Liver (tissue), 9 donors: Measurements from ENCODE around the gene RAB4A. TPM values are rescaled to one million over a fixed set of nuclear protein-coding genes. Genes with fewer than 3 reads are reported as not detected.

ENCODE experiments used
- DNase-seq: peaks from one replicate; pipeline ENCODE4 v3.0.0-alpha.2; 2017; ENCODE audit warnings: low spot score
- H3K27ac ChIP-seq, 2 donors: one replicate each; pipeline ENCODE4 v1.7.0; 2013; ENCODE audit warnings: inconsistent platforms in 2 of 2, low read length in 2 of 2, control low read depth in 1 of 2, low read depth in 1 of 2, mild to moderate bottlenecking in 1 of 2
- H3K27me3 ChIP-seq, 4 donors: one replicate each; pipeline versions ENCODE4 v1.6.1 to v1.7.0; 2013; ENCODE audit warnings: low read length in 3 of 4, inconsistent platforms in 1 of 4, mild to moderate bottlenecking in 1 of 4, moderate library complexity in 1 of 4; ENCODE audit not compliant: control insufficient read depth in 4 of 4, insufficient read depth in 4 of 4
- H3K36me3 ChIP-seq, 4 donors: one replicate each; pipeline versions ENCODE4 v1.6.1 to v1.7.0; 2013; ENCODE audit warnings: low read length in 3 of 4, mild to moderate bottlenecking in 3 of 4, low read depth in 1 of 4, moderate library complexity in 1 of 4; ENCODE audit not compliant: control insufficient read depth in 4 of 4, insufficient read depth in 3 of 4
- H3K4me1 ChIP-seq, 4 donors: one replicate each; pipeline versions ENCODE4 v1.6.1 to v1.7.0; 2013; ENCODE audit warnings: low read length in 3 of 4, mild to moderate bottlenecking in 3 of 4, moderate library complexity in 1 of 4; ENCODE audit not compliant: control insufficient read depth in 4 of 4, insufficient read depth in 4 of 4
- H3K4me3 ChIP-seq, 3 donors: one replicate each; pipeline versions ENCODE4 v1.6.1 to v1.7.0; 2013; ENCODE audit warnings: low read length in 3 of 3, control low read depth in 1 of 3, low read depth in 1 of 3, mild to moderate bottlenecking in 1 of 3
- H3K9ac ChIP-seq, 2 donors: one replicate each; pipeline ENCODE4 v1.7.0; 2013; ENCODE audit warnings: low read length in 2 of 2, mild to moderate bottlenecking in 2 of 2, moderate library complexity in 2 of 2, control low read depth in 1 of 2, low read depth in 1 of 2
- H3K9me3 ChIP-seq, 4 donors: one replicate each; pipeline versions ENCODE4 v1.6.1 to v1.7.0; 2013; ENCODE audit warnings: low read length in 3 of 4; ENCODE audit not compliant: control insufficient read depth in 4 of 4
- ATF3 ChIP-seq: IDR thresholded peaks from 2 replicates; pipeline ENCODE4 v1.6.1; 2016; ENCODE audit warnings: antibody characterized with exemption
- CTCF ChIP-seq: fragments of 150-350 bp; IDR thresholded peaks from 2 replicates; pipeline ENCODE4 v1.5.1; 2017; ENCODE audit warnings: improper control_type of control experiment, low read depth, low read length; ENCODE audit not compliant: missing input control
- EGR1 ChIP-seq, 2 donors: IDR thresholded peaks; 2 replicates each; pipeline ENCODE4 v1.6.1; 2016 to 2018; ENCODE audit warnings: antibody characterized with exemption in 2 of 2, low read depth in 2 of 2
- FOXA1 ChIP-seq: IDR thresholded peaks from 2 replicates; pipeline ENCODE4 v1.6.1; 2016; ENCODE audit warnings: antibody characterized with exemption
- FOXA2 ChIP-seq: IDR thresholded peaks from 2 replicates; pipeline ENCODE4 v1.6.1; 2016; ENCODE audit warnings: antibody characterized with exemption
- GABPA ChIP-seq, 2 donors: IDR thresholded peaks in 1 of 2; conservative IDR thresholded peaks in 1 of 2; 2 replicates each; pipeline ENCODE4 v1.6.1; 2016; ENCODE audit warnings: antibody characterized with exemption in 2 of 2, mild to moderate bottlenecking in 1 of 2, moderate library complexity in 1 of 2
- HNF4A ChIP-seq, 2 donors: conservative IDR thresholded peaks; 2 replicates each; pipeline ENCODE4 v1.6.1; 2016; ENCODE audit warnings: antibody characterized with exemption in 2 of 2, mild to moderate bottlenecking in 2 of 2
- HNF4G ChIP-seq: IDR thresholded peaks from 2 replicates; pipeline ENCODE4 v1.6.1; 2016; ENCODE audit warnings: antibody characterized with exemption
- JUND ChIP-seq, 2 donors: IDR thresholded peaks; 2 replicates each; pipeline ENCODE4 v1.6.1; 2016; ENCODE audit warnings: antibody characterized with exemption in 2 of 2
- MAX ChIP-seq: IDR thresholded peaks from 2 replicates; pipeline ENCODE4 v1.6.1; 2016; ENCODE audit warnings: antibody characterized with exemption
- NR2F2 ChIP-seq: IDR thresholded peaks from 2 replicates; pipeline ENCODE4 v1.6.1; 2016; ENCODE audit warnings: antibody characterized with exemption
- RAD21 ChIP-seq, 2 donors: IDR thresholded peaks; 2 replicates each; pipeline ENCODE4 v1.6.1; 2016; ENCODE audit warnings: antibody characterized with exemption in 2 of 2, mild to moderate bottlenecking in 2 of 2
- REST ChIP-seq: IDR thresholded peaks from 2 replicates; pipeline ENCODE4 v1.6.1; 2016; ENCODE audit warnings: antibody characterized with exemption, mild to moderate bottlenecking
- RXRA ChIP-seq, 2 donors: IDR thresholded peaks; 2 replicates each; pipeline ENCODE4 v1.6.1; 2017 to 2018; ENCODE audit warnings: antibody characterized with exemption in 2 of 2, mild to moderate bottlenecking in 1 of 2
- SP1 ChIP-seq: IDR thresholded peaks from 2 replicates; pipeline ENCODE4 v1.6.1; 2018; ENCODE audit warnings: antibody characterized with exemption, mild to moderate bottlenecking
- TAF1 ChIP-seq: conservative IDR thresholded peaks from 2 replicates; pipeline ENCODE4 v1.6.1; 2016; ENCODE audit warnings: antibody characterized with exemption, mild to moderate bottlenecking
- YY1 ChIP-seq: IDR thresholded peaks from 2 replicates; pipeline ENCODE4 v1.6.1; 2016; ENCODE audit warnings: antibody characterized with exemption, mild to moderate bottlenecking
- ZBTB33 ChIP-seq: IDR thresholded peaks from 2 replicates; pipeline ENCODE4 v1.6.1; 2016; ENCODE audit warnings: antibody characterized with exemption
- polyA plus RNA-seq, 2 donors: library from polyadenylated mRNA; stranded (reverse) in 1 of 2; unstranded in 1 of 2; fragments of 200-250 nt in 1 of 2; fragments of >200 nt in 1 of 2; fragmentation: Nextera tagmentation in 1 of 2; extraction: Ambion mirVana in 1 of 2; gene quantifications; one replicate each; pipeline versions ENCODE4 v1.2.1 to v1.2.3, GENCODE V29; 2013 to 2015
- total RNA-seq, 2 donors: library from RNA; depleted of rRNA; stranded (reverse); fragments of >200 nt; gene quantifications; one replicate each; pipeline ENCODE4 v1.2.3, GENCODE V29; 2014
- donor health status: healthy.
- donor health status: healthy.
- donor health status: healthy.
- donor health status: healthy.
- donor health status: healthy.

Gene RAB4A
- total and polyA plus RNA-seq, 4 donors, result 16.5 to 51.9 (median 29.5) TPM

- no peak for DNase-seq
- no peaks in the 10 kb centered on the region for H3K27me3 ChIP-seq
- H3K9ac ChIP-seq, result no peak overlapping the region
- H3K36me3 ChIP-seq, result peaks cover 7 to 26% (median 23%) of the 10 kb centered on the region in 4 donors
- peak; percentile 14 to 52 for TF ChIP-seq JUND (IDR thresholded peaks at IDR 0.05)
- peak; percentile 38 for TF ChIP-seq TAF1
- TF ChIP-seq REST, result peak; percentile 49
- TF ChIP-seq FOXA2, result peak; percentile 60
- no peak for TF ChIP-seq ZBTB33
- no peak for TF ChIP-seq FOXA1
- no peak for TF ChIP-seq CTCF
- no peak for TF ChIP-seq ATF3
- TF ChIP-seq GABPA (IDR thresholded peaks at IDR 0.05 in 1 of 2, conservative IDR thresholded peaks at IDR 0.05 in 1 of 2), result no peak
- TF ChIP-seq YY1, result peak; percentile 95
- TF ChIP-seq RAD21 (IDR thresholded peaks at IDR 0.05), result peak; percentile 25 to 36
- peak in 1 of 2 donors; percentile 61 for TF ChIP-seq HNF4A (conservative IDR thresholded peaks at IDR 0.05)
- TF ChIP-seq NR2F2, result no peak
- TF ChIP-seq EGR1 (IDR thresholded peaks at IDR 0.05; ENCODE audit: low read depth in 2 of 2), result no peak
- no peak for TF ChIP-seq HNF4G
- TF ChIP-seq MAX, result peak; percentile 53
- TF ChIP-seq RXRA (IDR thresholded peaks at IDR 0.05), result peak; percentile 39 to 58
- TF ChIP-seq SP1, result no peak
- H3K4me1 ChIP-seq, result peaks cover 0 to 22% (median 18%) of the 10 kb centered on the region in 4 donors
- H3K9me3 ChIP-seq, result no peaks in the 10 kb centered on the region
- no peak overlapping the region for H3K4me3 ChIP-seq
- peak overlapping the region in 1 of 2 donors; percentile 38 for H3K27ac ChIP-seq
Measured at GRCh38 chr1:229298420-229298819, 27.5 kb downstream of the RAB4A start.
